A673 (cell line): ENCODE data around the gene CARHSP1. TPM values are rescaled to one million over a fixed set of nuclear protein-coding genes. Genes with fewer than 3 reads are reported as not detected.

Experiments
- BruUV-seq: library from RNA; stranded (reverse); fragments of 400-500 nt; replicated peaks from 2 replicates; lab custom pipeline; 2021; lab: Mats Ljungman, UMichigan
- CTCF ChIA-PET: fragments of 300-600 bp; sonication (Branson Sonifier 250); formaldehyde crosslinking; loops from one replicate; lab custom pipeline; 2022; ENCODE audit warnings: antibody characterized with exemption; lab: Charles Lee
- POLR2A ChIA-PET: fragments of 300-600 bp; sonication (Branson Sonifier 250); formaldehyde crosslinking; loops from one replicate; lab custom pipeline; 2022; ENCODE audit warnings: antibody characterized with exemption; ENCODE audit not compliant: low non-redundant PET; lab: Charles Lee
- DNase-seq: peaks from one replicate; pipeline ENCODE4 v3.0.0-alpha.2; 2015; ENCODE audit warnings: low spot score
- H3K27ac ChIP-seq: fragments of 200-600 bp; sonication (generic); 2 replicates; pipeline ENCODE4 v1.5.1; 2016; ENCODE audit warnings: mixed run types, low read depth, mild to moderate bottlenecking, mixed read lengths, antibody characterized with exemption, low read length; ENCODE audit not compliant: poor library complexity, severe bottlenecking
- H3K27me3 ChIP-seq: fragments of 200-600 bp; sonication (generic); replicated peaks from 2 replicates; pipeline ENCODE4 v1.6.1; 2017; ENCODE audit warnings: mixed run types, low read depth, mild to moderate bottlenecking, mixed read lengths, antibody characterized with exemption, low read length; ENCODE audit not compliant: insufficient read depth, poor library complexity
- H3K36me3 ChIP-seq: fragments of 200-600 bp; sonication (generic); 2 replicates; pipeline ENCODE4 v1.6.1; 2016; ENCODE audit warnings: mixed run types, mild to moderate bottlenecking, mixed read lengths, antibody characterized with exemption, low read length; ENCODE audit not compliant: insufficient read depth, poor library complexity, severe bottlenecking
- H3K4me1 ChIP-seq: fragments of 200-600 bp; sonication (generic); 2 replicates; pipeline ENCODE4 v1.6.1; 2017; ENCODE audit warnings: mixed run types, mild to moderate bottlenecking, mixed read lengths, antibody characterized with exemption, low read length; ENCODE audit not compliant: insufficient read depth, poor library complexity, severe bottlenecking
- H3K4me3 ChIP-seq: fragments of 200-600 bp; sonication (generic); 2 replicates; pipeline ENCODE4 v1.5.1; 2016; ENCODE audit warnings: low read depth, mixed run types, mild to moderate bottlenecking, mixed read lengths, low read length; ENCODE audit not compliant: poor library complexity, severe bottlenecking
- H3K9me3 ChIP-seq: fragments of 200-600 bp; sonication (generic); 2 replicates; pipeline ENCODE4 v1.6.1; 2016; ENCODE audit warnings: mixed run types, low read depth, mild to moderate bottlenecking, mixed read lengths, antibody characterized with exemption, low read length; ENCODE audit not compliant: poor library complexity, severe bottlenecking
- CTCF ChIP-seq: fragments of 300-800, 200-600 bp; sonication (generic); conservative IDR thresholded peaks from 2 replicates; pipeline ENCODE4 v1.5.1; 2017; ENCODE audit warnings: low read depth, mild to moderate bottlenecking, antibody characterized with exemption, low read length, moderate library complexity, mixed read lengths
- EZH2 ChIP-seq: fragments of 200-600 bp; sonication (generic); IDR thresholded peaks from 2 replicates; pipeline ENCODE4 v1.6.1; 2017; ENCODE audit warnings: borderline replicate concordance, low read depth, mild to moderate bottlenecking, mixed read lengths, antibody characterized with exemption, low read length; ENCODE audit not compliant: poor library complexity, severe bottlenecking
- intact Hi-C: fragments of 100-400 bp; cut with micrococcal nuclease; formaldehyde crosslinking; loops from one replicate; pipeline ENCODE4 v1.10.0; 2022; ENCODE audit not compliant: unreplicated experiment
- total RNA-seq: library from RNA; stranded (reverse); gene quantifications from 2 replicates; pipeline ENCODE4 v1.2.3, GENCODE V29; 2021

The CARHSP1 gene
- total RNA-seq, 1 experiment from 2014 or later: 316 TPM

GRCh38 chr16:8859913-8860881, 8.6 kb downstream of the CARHSP1 start:
- ChIA-PET POLR2A (no interaction called here), CTCF (interaction anchor here (0.5 to 0.7 kb wide), 2 partner anchors 17 to 857 kb away, joined by 4 read pairs; no protein-coding TSS in a partner anchor)
- intact Hi-C loops: no loop called here
- no peak for DNase-seq
- peaks cover 59% of the 10 kb centered on the region for H3K36me3 ChIP-seq
- no peaks in the 10 kb centered on the region for H3K9me3 ChIP-seq
- H3K27me3 ChIP-seq: no peaks in the 10 kb centered on the region
- no TSS peak for BruUV-seq
- peaks cover 20% of the 10 kb centered on the region for H3K4me1 ChIP-seq
- TF ChIP-seq CTCF (no peak), EZH2 (no peak)
- no peak overlapping the region for H3K4me3 ChIP-seq
- H3K27ac ChIP-seq: peak overlapping the region; percentile 28

- POLR2A ChIA-PET: no interaction called here
- DNase-seq: no peak
- Histone ChIP-seq H3K27me3 (no peaks in the 10 kb centered on the region), H3K9me3 (no peaks in the 10 kb centered on the region), H3K27ac (peak overlapping the region; percentile 16), H3K36me3 (peaks cover 66% of the 10 kb centered on the region), H3K4me1 (peaks cover 10% of the 10 kb centered on the region), H3K4me3 (no peak overlapping the region)
- TF ChIP-seq EZH2 (no peak), CTCF (no peak)
- intact Hi-C loops: no loop called here
- BruUV-seq: no TSS peak
- CTCF ChIA-PET: no interaction called here
These were observed 9.6 kb downstream of the CARHSP1 start for GRCh38 chr16:8858994-8859912.

GRCh38 chr16:8855972-8856371, 12.8 kb downstream of the CARHSP1 start:
- Histone ChIP-seq H3K27ac (peak overlapping the region; percentile 23), H3K36me3 (peaks cover 86% of the 10 kb centered on the region), H3K4me3 (no peak overlapping the region), H3K4me1 (no peaks in the 10 kb centered on the region), H3K27me3 (no peaks in the 10 kb centered on the region), H3K9me3 (no peaks in the 10 kb centered on the region)
- CTCF ChIA-PET: interaction anchor here (0.7 kb wide), 1 partner anchor 80 kb away, joined by 7 read pairs; no protein-coding TSS in a partner anchor
- no TSS peak for BruUV-seq
- POLR2A ChIA-PET: no interaction called here
- no peak for TF ChIP-seq EZH2
- no peak for TF ChIP-seq CTCF
- DNase-seq: no peak
- intact Hi-C loops: no loop called here
